H9 (cell line): Measurements from ENCODE around the gene GNB4. TPM values are rescaled to one million over a fixed set of nuclear protein-coding genes. Genes with fewer than 3 reads are reported as not detected.

Source experiments
- DNase-seq: peaks from one replicate; pipeline ENCODE4 v3.0.0-alpha.2; 2017
- H2AFZ ChIP-seq: one replicate; pipeline ENCODE4 v1.6.1; 2013; ENCODE audit warnings: mild to moderate bottlenecking, low read length, control low read depth, moderate library complexity
- H2AK5ac ChIP-seq: 2 replicates; pipeline ENCODE4 v1.6.1; 2013; ENCODE audit warnings: low read length, control low read depth, mixed read lengths; ENCODE audit not compliant: insufficient read length
- H2BK120ac ChIP-seq: one replicate; pipeline ENCODE4 v1.6.1; 2013; ENCODE audit warnings: low read depth, mild to moderate bottlenecking, low read length, control low read depth, inconsistent platforms; ENCODE audit not compliant: poor library complexity, severe bottlenecking
- H2BK12ac ChIP-seq: 2 replicates; pipeline ENCODE4 v1.6.1; 2013; ENCODE audit warnings: low read length, control low read depth, mixed read lengths, low read depth; ENCODE audit not compliant: insufficient read length
- H2BK15ac ChIP-seq: 2 replicates; pipeline ENCODE4 v1.6.1; 2013; ENCODE audit warnings: low read depth, low read length, control low read depth
- H2BK20ac ChIP-seq: one replicate; pipeline ENCODE4 v1.6.1; 2013; ENCODE audit warnings: low read depth, mild to moderate bottlenecking, low read length, control low read depth, inconsistent platforms; ENCODE audit not compliant: poor library complexity, severe bottlenecking
- H2BK5ac ChIP-seq: 2 replicates; pipeline ENCODE4 v1.6.1; 2013; ENCODE audit warnings: low read length, control low read depth, mixed read lengths; ENCODE audit not compliant: insufficient read length
- H3K14ac ChIP-seq: 2 replicates; pipeline ENCODE4 v1.6.1; 2013; ENCODE audit warnings: low read length, control low read depth; ENCODE audit not compliant: insufficient read depth
- H3K18ac ChIP-seq: 2 replicates; pipeline ENCODE4 v1.6.1; 2013; ENCODE audit warnings: low read depth, mild to moderate bottlenecking, mixed read lengths, low read length, control low read depth; ENCODE audit not compliant: insufficient read length
- H3K23ac ChIP-seq: 2 replicates; pipeline ENCODE4 v1.6.1; 2013; ENCODE audit warnings: low read length, control low read depth, mixed read lengths, low read depth; ENCODE audit not compliant: insufficient read length
- H3K23me2 ChIP-seq: 2 replicates; pipeline ENCODE4 v1.6.1; 2013; ENCODE audit warnings: low read depth, mild to moderate bottlenecking, mixed read lengths, low read length, control low read depth; ENCODE audit not compliant: insufficient read length, poor library complexity, severe bottlenecking
- H3K27ac ChIP-seq: 2 replicates; pipeline ENCODE4 v1.5.1; 2013; ENCODE audit warnings: low read length, control low read depth, mixed read lengths, low read depth; ENCODE audit not compliant: insufficient read length
- H3K27me3 ChIP-seq: 2 replicates; pipeline ENCODE4 v1.6.1; 2013; ENCODE audit warnings: low read length, control low read depth, inconsistent platforms; ENCODE audit not compliant: insufficient read depth
- H3K4ac ChIP-seq: 2 replicates; pipeline ENCODE4 v1.6.1; 2013; ENCODE audit warnings: low read depth, mild to moderate bottlenecking, control low read depth, inconsistent platforms, low read length, moderate library complexity
- H3K4me1 ChIP-seq: 2 replicates; pipeline ENCODE4 v1.6.1; 2013; ENCODE audit warnings: low read length, control low read depth, inconsistent platforms; ENCODE audit not compliant: insufficient read depth
- H3K4me2 ChIP-seq: 2 replicates; pipeline ENCODE4 v1.6.1; 2013; ENCODE audit warnings: low read length, control low read depth, mixed read lengths; ENCODE audit not compliant: insufficient read length, insufficient read depth
- H3K56ac ChIP-seq: 2 replicates; pipeline ENCODE4 v1.6.1; 2013; ENCODE audit warnings: low read depth, mild to moderate bottlenecking, mixed read lengths, low read length, control low read depth; ENCODE audit not compliant: insufficient read length
- H3K79me1 ChIP-seq: 2 replicates; pipeline ENCODE4 v1.6.1; 2013; ENCODE audit warnings: low read depth, mild to moderate bottlenecking, moderate library complexity, low read length, control low read depth, inconsistent platforms; ENCODE audit not compliant: insufficient read depth, poor library complexity, severe bottlenecking
- H3K79me2 ChIP-seq: 2 replicates; pipeline ENCODE4 v1.6.1; 2013; ENCODE audit warnings: low read length, control low read depth, inconsistent platforms; ENCODE audit not compliant: insufficient read depth
- H3K9ac ChIP-seq: 2 replicates; pipeline ENCODE4 v1.6.1; 2013; ENCODE audit warnings: low read length, control low read depth, mixed read lengths; ENCODE audit not compliant: insufficient read length; ENCODE audit errors: extremely low read depth
- H3K9me3 ChIP-seq: one replicate; pipeline ENCODE4 v1.6.1; 2013; ENCODE audit warnings: low read depth, low read length, inconsistent platforms; ENCODE audit not compliant: control insufficient read depth
- H3T11ph ChIP-seq: one replicate; pipeline ENCODE4 v1.6.1; 2013; ENCODE audit warnings: mild to moderate bottlenecking, low read length, control low read depth, inconsistent platforms
- H4K20me1 ChIP-seq: one replicate; pipeline ENCODE4 v1.6.1; 2013; ENCODE audit not compliant: control insufficient read depth, insufficient read length, insufficient read depth
- H4K5ac ChIP-seq: 2 replicates; pipeline ENCODE4 v1.6.1; 2013; ENCODE audit warnings: low read depth, mild to moderate bottlenecking, mixed read lengths, low read length, control low read depth; ENCODE audit not compliant: insufficient read length
- H4K8ac ChIP-seq: replicated peaks from 2 replicates; pipeline ENCODE4 v1.6.1; 2013; ENCODE audit warnings: low read length, control low read depth, mixed read lengths, low read depth; ENCODE audit not compliant: insufficient read length
- H4K91ac ChIP-seq: 2 replicates; pipeline ENCODE4 v1.6.1; 2013; ENCODE audit warnings: low read depth, mild to moderate bottlenecking, moderate library complexity, mixed read lengths, low read length, control low read depth; ENCODE audit not compliant: insufficient read length
- H3K27ac Mint-ChIP-seq, 3 experiments: 2 replicates in 2 of 3; 3 replicates in 1 of 3; pipeline ENCODE4 v1.8.0; 2020 to 2021; ENCODE audit warnings: mixed read lengths in 3 of 3, mild to moderate bottlenecking in 1 of 3, moderate library complexity in 1 of 3
- H3K27me3 Mint-ChIP-seq: 2 replicates; pipeline ENCODE4 v1.8.0; 2021; ENCODE audit warnings: low read depth, mild to moderate bottlenecking, moderate library complexity, mixed read lengths
- H3K36me3 Mint-ChIP-seq, 3 experiments: 2 replicates in 2 of 3; 3 replicates in 1 of 3; pipeline ENCODE4 v1.8.0; 2020 to 2021; ENCODE audit warnings: low read depth in 3 of 3, mixed read lengths in 3 of 3; ENCODE audit not compliant: insufficient read depth in 1 of 3
- H3K4me1 Mint-ChIP-seq, 2 experiments: 2 replicates each; pipeline ENCODE4 v1.8.0; 2020; ENCODE audit warnings: mixed read lengths in 2 of 2
- H3K4me3 Mint-ChIP-seq, 2 experiments: 2 replicates in 1 of 2; 3 replicates in 1 of 2; pipeline ENCODE4 v1.8.0; 2020 to 2021; ENCODE audit warnings: mild to moderate bottlenecking in 2 of 2, mixed read lengths in 2 of 2, moderate library complexity in 1 of 2
- H3K9me3 Mint-ChIP-seq, 2 experiments: 2 replicates in 1 of 2; 3 replicates in 1 of 2; pipeline ENCODE4 v1.8.0; 2020; ENCODE audit warnings: mild to moderate bottlenecking in 2 of 2, mixed read lengths in 2 of 2, moderate library complexity in 1 of 2
- CTCF ChIP-seq: fragments of 200-600 bp; sonication (generic); conservative IDR thresholded peaks from 3 replicates; pipeline ENCODE4 v1.8.0; 2021; ENCODE audit warnings: antibody characterized with exemption, mild to moderate bottlenecking
- WGBS: extraction: QIAGEN DNeasy Blood & Tissue Kit; methylation state at CpG from one replicate; pipeline ENCODE4 v1.1.7; 2013; ENCODE audit warnings: missing lambda C conversion rate, low lambda C conversion rate, mixed read lengths; ENCODE audit not compliant: insufficient read length; ENCODE audit errors: extremely low coverage; 5-methylcytosine and 5-hydroxymethylcytosine counted together
- total RNA-seq: library from RNA; stranded (reverse); gene quantifications from 2 replicates; pipeline ENCODE4 v1.2.1, GENCODE V29; 2021

The GNB4 gene
- total RNA-seq, 1 experiment from 2014 or later, result 25.0 TPM

- H3K27ac Mint-ChIP-seq, result peak within 1 kb of the TSS; percentile 96 to 99 (median 98)
- TF ChIP-seq CTCF, result no peak
- H4K8ac ChIP-seq, result peak within 1 kb of the TSS; percentile 89
These were observed 103.7 kb downstream of the GNB4 start, which contains the start of gene MFN1 for GRCh38 chr3:179347345-179348194. Gene MFN1, plus strand, starts transcription at chr3:179347709. Its CDS starts 1,143 bp downstream, at chr3:179348852.

More at GRCh38 chr3:179347345-179348194, 103.7 kb downstream of the GNB4 start, which contains the start of gene MFN1:
- Mint-ChIP-seq H3K4me3 (peak within 1 kb of the TSS; percentile 97 to 98), H3K27me3 (no peaks in the 10 kb centered on the region), H3K4me1 (peaks cover 9 to 10% of the 10 kb centered on the region in 2 experiments), H3K9me3 (no peaks in the 10 kb centered on the region; a peak in 1 of 5 replicates), H3K36me3 (peaks cover 4 to 22% (median 20%) of the 10 kb centered on the region in 3 experiments; a peak in 6 of 7 replicates)
- Histone ChIP-seq H2BK20ac (no peak within 1 kb of the TSS), H3K9me3 (no peaks in the 10 kb centered on the region), H3K4me2 (peak within 1 kb of the TSS; percentile 96), H2BK15ac (no peak within 1 kb of the TSS), H3K4ac (no peak within 1 kb of the TSS; the same call in 1 of the 2 replicates), H4K91ac (no peak within 1 kb of the TSS), H3K79me2 (peaks cover 1% of the 10 kb centered on the region; the same call in 1 of the 2 replicates), H3K23ac (no peak within 1 kb of the TSS), H3K23me2 (peaks cover 4% of the 10 kb centered on the region), H3K27ac (peak within 1 kb of the TSS; percentile 84), H3T11ph (peak within 1 kb of the TSS; percentile 80), H2BK5ac (no peak within 1 kb of the TSS), H2BK12ac (no peak within 1 kb of the TSS), H3K9ac (peak within 1 kb of the TSS; percentile 76), H3K56ac (no peak within 1 kb of the TSS), H2AFZ (peak within 1 kb of the TSS; percentile 99), H4K20me1 (no peaks in the 10 kb centered on the region), H3K14ac (peak within 1 kb of the TSS; percentile 85), H3K4me1 (no peaks in the 10 kb centered on the region), H3K79me1 (no peaks in the 10 kb centered on the region), H2BK120ac (no peak within 1 kb of the TSS), H4K5ac (peak within 1 kb of the TSS; percentile 94), H2AK5ac (no peak within 1 kb of the TSS), H3K18ac (peak within 1 kb of the TSS; percentile 88), H3K27me3 (no peaks in the 10 kb centered on the region)
- no CpG with 5 or more reads among the region's 63 CpGs for WGBS
- DNase-seq, result peak; percentile 95

Other genes with a start within 250 kb of the GNB4 start
- 1.6 and 1.9 TPM in 2 replicates for gene KCNMB3, start 200.4 kb downstream of the GNB4 start, total RNA-seq
- 44.1 and 44.7 TPM in 2 replicates for gene ZNF639, start 128.4 kb downstream of the GNB4 start, total RNA-seq
- 45.2 and 46.0 TPM in 2 replicates for gene MFN1, start 103.8 kb downstream of the GNB4 start, total RNA-seq
- 74.5 and 83.2 TPM in 2 replicates for gene ACTL6A, start 111.5 kb upstream of the GNB4 start, total RNA-seq
- gene MRPL47, start 153.2 kb upstream of the GNB4 start, total RNA-seq, result 75.5 and 77.3 TPM in 2 replicates
- 78.9 and 84.5 TPM in 2 replicates for gene NDUFB5, start 153.3 kb upstream of the GNB4 start, total RNA-seq
- 26.0 and 26.7 TPM in 2 replicates for gene USP13, start 201.6 kb upstream of the GNB4 start, total RNA-seq